HL-60 (cell line): Measurements from ENCODE around the gene DTYMK.

Experiments
- CTCF ChIP-seq: IDR thresholded peaks from one replicate; pipeline ENCODE4 v1.5.1; 2011; ENCODE audit warnings: low read length, control low read depth, inconsistent platforms; ENCODE audit not compliant: insufficient read depth
- POLR2AphosphoS5 ChIP-seq: IDR thresholded peaks from 2 replicates; pipeline ENCODE4 v1.6.1; 2012; ENCODE audit warnings: low read depth

GRCh38 chr2:241673189-241673663, 13.4 kb downstream of the DTYMK start:
- TF ChIP-seq CTCF (no peak), POLR2AphosphoS5 (no peak)
